Measurements from ENCODE around the gene RNF121. TPM values are rescaled to one million over a fixed set of nuclear protein-coding genes. Genes with fewer than 3 reads are reported as not detected.

Gene RNF121
- total RNA-seq, 1 donor from 2014 or later: 18.4 TPM

- intact Hi-C loops (cut with DNase I): no loop called here
- ATAC-seq (ENCODE audit: poor library complexity) (no peak), DNase-seq (no peak)
These were observed 2.4 kb downstream of the RNF121 start for GRCh38 chr11:71931245-71931602.

- no peak for DNase-seq
- ATAC-seq (ENCODE audit: poor library complexity): no peak
- intact Hi-C loops (cut with DNase I): no loop called here
These were observed 4.5 kb downstream of the RNF121 start for GRCh38 chr11:71933141-71933933.

DNA sequence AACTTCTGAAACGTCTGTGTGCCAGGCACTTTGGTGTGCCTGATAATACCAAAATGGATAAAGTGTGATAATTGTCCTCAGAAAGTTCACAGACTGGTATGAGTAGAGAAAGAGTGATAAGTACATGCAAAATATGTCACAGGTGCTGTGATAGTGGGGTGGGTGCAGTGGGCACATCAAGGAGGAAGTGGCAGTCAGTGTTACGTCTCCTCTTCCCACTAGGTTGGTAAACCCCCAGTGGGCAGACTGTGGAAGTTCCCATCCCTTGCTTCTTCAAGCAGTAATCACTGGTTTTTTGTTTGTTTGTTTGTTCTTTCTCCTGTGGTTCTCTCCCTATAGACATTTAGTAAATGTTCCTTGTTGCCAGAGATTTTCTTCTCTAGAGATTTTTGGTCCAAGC is 5.4 kb downstream of the RNF121 start:
- ATAC-seq (ENCODE audit: poor library complexity): no peak
- intact Hi-C loops (cut with DNase I): no loop called here

GRCh38 chr11:71935338-71935925 is 6.6 kb downstream of the RNF121 start:
- ATAC-seq (ENCODE audit: poor library complexity) (no peak), DNase-seq (no peak)
- intact Hi-C loops (cut with DNase I): no loop called here

More for the DNA sequence above, 5.4 kb downstream of the RNF121 start:
- no peak for DNase-seq

- no peak for ATAC-seq (ENCODE audit: poor library complexity)
- DNase-seq: no peak
- intact Hi-C loops (cut with DNase I): no loop called here
These were observed 8.0 kb downstream of the RNF121 start for GRCh38 chr11:71936825-71937224.

DNA sequence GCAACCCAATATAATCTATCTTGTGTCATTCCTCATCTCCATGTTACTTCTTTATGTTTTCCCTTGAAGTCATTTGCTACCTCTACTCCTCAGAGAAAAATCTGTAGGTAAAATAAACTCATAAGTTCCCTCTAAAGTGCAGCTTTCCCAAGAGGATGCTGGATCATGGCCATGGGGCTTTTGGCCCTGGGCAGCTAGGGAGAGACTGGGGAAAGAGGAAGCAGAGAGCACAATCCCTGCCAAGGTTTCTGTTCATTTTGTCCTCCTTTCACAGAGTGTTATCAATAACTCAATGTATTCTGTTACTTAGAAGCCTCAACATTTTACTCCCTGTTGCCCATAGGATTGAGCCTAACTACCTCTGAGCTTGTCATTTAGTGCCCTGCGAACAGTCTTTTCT is 9.0 kb downstream of the RNF121 start:
- peak; percentile 42 for ATAC-seq (ENCODE audit: poor library complexity)

DNA sequence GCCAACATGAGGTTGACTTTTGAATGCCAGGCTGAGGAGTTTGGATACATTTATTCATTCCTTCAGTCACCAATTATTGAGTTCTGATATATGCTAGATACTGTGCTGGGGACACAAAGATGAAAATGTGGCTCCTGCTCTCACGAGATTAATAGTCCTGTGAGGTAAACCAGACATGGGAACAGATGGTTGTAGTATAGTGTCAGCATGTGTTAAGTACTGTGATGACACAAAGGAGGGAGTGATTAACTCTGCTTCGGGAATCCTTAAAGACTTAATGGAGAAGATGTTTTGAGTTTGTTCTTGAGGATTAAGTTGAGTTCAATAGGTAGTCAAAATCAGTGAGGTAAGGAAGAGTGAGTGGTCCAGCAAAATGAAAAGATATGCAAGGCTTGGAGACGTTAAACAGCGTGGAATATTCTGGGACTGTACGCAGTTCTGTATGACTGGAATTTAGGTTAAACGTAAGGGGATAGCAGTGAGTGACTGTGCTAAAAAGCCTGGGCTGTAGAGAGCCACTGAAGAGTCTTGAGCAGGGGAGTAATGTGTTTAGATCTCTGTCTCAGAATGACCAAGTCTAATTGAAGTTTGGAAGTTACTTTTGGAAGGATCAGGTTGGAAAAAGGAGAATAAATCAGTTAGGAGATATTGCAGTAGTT is 11.8 kb downstream of the RNF121 start:
- ATAC-seq (ENCODE audit: poor library complexity) (no peak), DNase-seq (no peak)
- intact Hi-C loops (cut with DNase I): no loop called here

More for the DNA sequence above, 9.0 kb downstream of the RNF121 start:
- DNase-seq: no peak
- intact Hi-C loops (cut with DNase I): no loop called here

GRCh38 chr11:71946144-71946571 is 17.3 kb downstream of the RNF121 start:
- ATAC-seq (ENCODE audit: poor library complexity) (no peak), DNase-seq (no peak)
- intact Hi-C loops (cut with DNase I): no loop called here

- intact Hi-C loops (cut with DNase I): no loop called here
- DNase-seq (no peak), ATAC-seq (ENCODE audit: poor library complexity) (no peak)
These were observed 18.7 kb downstream of the RNF121 start for GRCh38 chr11:71947498-71947897.

DNA sequence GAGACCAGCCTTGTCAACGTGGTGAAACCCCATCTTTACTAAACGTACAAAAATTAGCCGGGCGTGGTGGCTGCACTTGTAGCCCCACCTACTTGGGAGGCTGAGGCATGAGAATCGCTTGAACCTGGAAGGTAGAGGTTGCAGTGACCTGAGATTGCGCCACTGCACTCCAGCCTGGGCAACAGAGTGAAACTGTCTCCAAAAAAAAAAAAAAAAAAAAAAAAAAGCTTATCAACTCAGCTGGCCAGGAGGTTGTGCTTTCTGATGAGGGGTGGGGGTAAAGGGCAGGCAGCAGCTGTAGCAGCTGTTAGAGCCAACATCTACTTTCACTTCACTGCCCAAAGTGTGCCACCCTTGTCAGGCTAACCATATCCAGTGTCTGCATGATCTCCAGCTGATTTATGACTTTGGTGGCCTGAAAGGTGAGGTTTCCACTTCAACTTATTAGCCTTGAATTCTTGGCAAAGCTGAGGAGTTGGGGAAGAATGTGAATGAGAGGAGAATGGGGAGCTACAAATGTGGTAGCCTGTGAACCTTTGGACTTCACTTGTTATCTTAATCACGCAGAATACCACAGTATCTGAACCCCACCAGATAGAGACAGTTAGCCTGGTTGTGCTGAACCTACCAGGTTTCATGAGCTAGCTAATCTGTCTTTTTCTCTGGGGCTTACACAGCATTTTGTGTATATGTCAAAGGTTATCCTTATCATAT is 19.6 kb downstream of the RNF121 start:
- intact Hi-C loops (cut with DNase I): no loop called here
- ATAC-seq (ENCODE audit: poor library complexity) (peak; percentile 52), DNase-seq (no peak)

DNA sequence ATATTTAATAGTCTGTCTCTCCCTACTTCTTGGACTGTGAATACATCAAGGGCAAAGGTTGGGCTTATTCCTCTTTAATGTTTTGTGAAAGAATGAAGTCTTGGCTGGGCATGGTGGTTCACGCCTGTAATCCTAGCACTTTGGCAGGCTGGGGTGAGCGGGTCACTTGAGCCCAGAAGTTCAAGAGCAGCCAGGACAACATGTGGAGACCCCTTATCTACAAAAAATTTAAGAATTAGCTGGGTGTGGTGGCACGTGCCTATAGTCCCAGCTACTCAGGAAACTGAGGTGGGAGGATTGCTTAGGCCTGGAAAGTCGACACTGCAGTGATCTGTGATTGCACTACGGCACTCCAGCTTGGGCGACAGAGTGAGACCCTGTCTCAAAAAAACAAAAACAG is 20.2 kb downstream of the RNF121 start:
- intact Hi-C loops (cut with DNase I): no loop called here
- no peak for ATAC-seq (ENCODE audit: poor library complexity)

GRCh38 chr11:71951741-71952310 is 23.0 kb downstream of the RNF121 start:
- DNase-seq (no peak), ATAC-seq (ENCODE audit: poor library complexity) (no peak)
- intact Hi-C loops (cut with DNase I): no loop called here

More for the DNA sequence above, 20.2 kb downstream of the RNF121 start:
- DNase-seq: no peak

- intact Hi-C loops (cut with DNase I): no loop called here
- ATAC-seq (ENCODE audit: poor library complexity): no peak
These were observed 27.1 kb downstream of the RNF121 start for GRCh38 chr11:71955898-71956456.

GRCh38 chr11:71962428-71963038 is 33.7 kb downstream of the RNF121 start:
- no peak for ATAC-seq (ENCODE audit: poor library complexity)
- intact Hi-C loops (cut with DNase I): no loop called here
- no peak for DNase-seq

More at GRCh38 chr11:71955898-71956456, 27.1 kb downstream of the RNF121 start:
- DNase-seq: no peak

DNA sequence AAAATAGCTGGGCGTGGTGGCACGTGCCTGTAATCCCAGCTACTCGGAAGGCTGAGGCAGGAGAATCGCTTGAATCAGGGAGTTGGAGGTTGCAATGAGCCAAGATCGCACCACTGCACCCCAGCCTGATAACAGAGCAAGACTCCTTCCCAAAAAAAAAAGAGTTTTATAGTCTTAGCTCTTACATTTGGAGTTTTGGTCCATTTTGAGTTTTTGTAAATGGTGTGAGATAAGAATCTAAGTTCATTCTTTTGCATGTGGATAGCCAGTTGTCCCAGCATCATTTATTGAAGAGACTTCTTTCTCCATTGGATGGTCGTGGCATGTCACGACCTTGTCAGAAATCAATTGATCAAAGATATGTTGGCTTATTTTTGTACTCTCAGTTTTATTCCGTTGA is 34.6 kb downstream of the RNF121 start:
- DNase-seq: no peak
- intact Hi-C loops (cut with DNase I): no loop called here
- no peak for ATAC-seq (ENCODE audit: poor library complexity)

DNA sequence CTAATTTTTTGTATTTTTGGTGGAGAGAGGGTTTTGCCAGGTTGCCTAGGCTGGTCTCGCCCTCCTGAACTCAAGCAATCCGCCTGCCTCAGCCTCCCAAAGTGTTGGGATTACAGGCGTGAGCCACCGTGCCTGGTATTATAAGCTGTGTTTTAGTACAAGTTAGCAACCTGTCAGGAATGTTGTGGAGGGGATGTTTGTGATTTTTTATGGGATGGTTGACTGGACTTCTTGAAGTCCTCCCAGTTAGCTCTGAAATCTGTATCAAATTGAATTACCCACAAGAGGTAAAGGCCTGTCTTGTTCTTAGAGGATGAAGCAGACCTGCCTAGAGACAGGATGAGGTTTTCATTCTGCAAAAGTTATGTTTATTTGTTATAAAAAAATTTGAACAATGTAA is 35.8 kb downstream of the RNF121 start:
- intact Hi-C loops (cut with DNase I): no loop called here
- ATAC-seq (ENCODE audit: poor library complexity) (no peak), DNase-seq (no peak)

DNA sequence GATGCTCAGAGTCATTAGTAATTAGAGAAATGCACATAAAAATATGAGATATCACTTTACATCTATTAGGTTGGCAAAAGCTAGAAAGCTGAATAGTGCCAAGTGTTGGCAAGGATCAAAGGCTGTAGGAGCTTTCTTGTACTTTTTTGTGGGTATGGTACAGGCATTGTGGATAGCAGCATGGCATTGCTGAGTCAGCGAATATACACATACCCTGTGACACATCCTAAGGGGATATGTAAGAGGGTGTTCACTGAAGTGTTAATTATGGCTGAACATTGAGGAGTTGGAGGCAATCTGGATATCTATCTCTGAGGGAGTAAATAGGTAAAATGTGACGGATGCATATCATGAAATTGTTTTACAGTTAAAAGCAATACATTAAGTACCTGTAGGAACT is 42.8 kb downstream of the RNF121 start:
- no peak for DNase-seq
- intact Hi-C loops (cut with DNase I): no loop called here

DNA sequence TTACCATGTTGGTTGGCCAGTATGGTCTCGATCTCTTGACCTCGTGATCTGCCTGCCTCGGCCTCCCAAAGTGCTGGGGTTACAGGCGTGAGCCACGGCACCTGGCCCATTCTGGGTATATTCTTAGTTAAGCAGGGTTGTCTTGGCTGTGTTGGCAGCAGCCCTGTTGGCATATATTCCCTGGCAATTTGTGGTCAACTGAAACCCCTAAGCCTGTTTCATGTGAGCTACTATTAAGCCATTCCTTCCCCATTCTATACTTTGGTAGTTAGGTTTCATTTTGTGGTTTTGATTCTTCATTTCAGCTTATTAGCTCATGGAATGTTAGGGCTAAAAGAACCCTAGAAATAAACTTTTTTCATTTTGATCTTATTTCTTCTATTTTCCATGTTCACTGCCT is 47.7 kb downstream of the RNF121 start:
- intact Hi-C loops (cut with DNase I): loop anchor here (5.0 kb wide), 2 partner anchors 116 to 171 kb away; no protein-coding TSS in a partner anchor
- no peak for DNase-seq
- ATAC-seq (ENCODE audit: poor library complexity): no peak

More for the DNA sequence above, 42.8 kb downstream of the RNF121 start:
- no peak for ATAC-seq (ENCODE audit: poor library complexity)

Data from Right ventricle myocardium superior (tissue), 1 donor.